B cell (primary cell): Measurements from ENCODE around the gene HARBI1.

ENCODE experiments used
- EZH2 ChIP-seq: IDR thresholded peaks from 2 replicates; pipeline ENCODE4 v1.6.1; 2012; ENCODE audit warnings: borderline replicate concordance, low read depth, mild to moderate bottlenecking, moderate library complexity, low read length; ENCODE audit not compliant: insufficient read depth, poor library complexity, severe bottlenecking
- TF ChIP-seq, protein P1 (sequence below): fragments of 200-600 bp; IDR thresholded peaks from one replicate; pipeline ENCODE4 v1.8.0; 2022; ENCODE audit warnings: antibody characterized with exemption, mild to moderate bottlenecking

DNA sequence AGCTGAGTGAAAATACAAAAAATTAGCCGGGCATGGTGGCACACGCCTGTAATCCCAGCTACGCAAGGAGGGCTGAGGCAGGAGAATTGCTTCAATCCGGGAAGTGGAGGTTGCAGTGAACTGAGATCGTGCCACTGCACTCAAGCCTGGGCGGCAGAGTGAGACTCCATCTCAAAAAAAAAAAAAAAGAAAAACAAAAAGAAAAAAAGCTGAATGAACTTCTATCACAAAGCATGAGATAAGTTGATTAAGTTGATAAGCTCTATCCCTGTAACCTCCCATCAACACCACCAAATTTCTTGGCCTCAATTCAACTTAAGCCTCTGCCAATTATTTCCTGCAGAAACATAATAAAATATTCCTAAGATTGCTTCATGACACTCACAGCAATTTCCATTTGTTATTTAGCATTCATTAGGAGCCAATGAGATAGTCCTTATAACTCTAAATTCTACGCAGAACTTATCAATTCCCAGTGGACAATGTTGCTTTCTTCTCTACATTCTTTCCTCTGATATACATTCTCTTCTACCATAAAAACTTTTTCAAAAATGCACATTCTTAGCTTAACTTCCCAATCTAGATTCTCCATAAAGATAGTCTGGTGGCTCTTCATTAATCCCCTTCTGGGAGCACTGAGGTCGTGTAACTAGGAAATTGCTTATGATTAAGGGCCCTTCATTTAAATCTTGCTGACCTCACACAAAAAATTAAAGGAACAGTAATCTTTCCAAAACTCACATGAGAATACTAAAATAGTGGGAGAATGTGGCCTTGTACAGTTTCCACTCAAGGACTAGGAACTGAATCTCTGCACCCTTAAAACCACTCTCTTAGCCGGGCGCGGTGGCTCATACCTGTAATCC lies 26.1 kb downstream of the HARBI1 start:
- TF ChIP-seq, protein P1, sequence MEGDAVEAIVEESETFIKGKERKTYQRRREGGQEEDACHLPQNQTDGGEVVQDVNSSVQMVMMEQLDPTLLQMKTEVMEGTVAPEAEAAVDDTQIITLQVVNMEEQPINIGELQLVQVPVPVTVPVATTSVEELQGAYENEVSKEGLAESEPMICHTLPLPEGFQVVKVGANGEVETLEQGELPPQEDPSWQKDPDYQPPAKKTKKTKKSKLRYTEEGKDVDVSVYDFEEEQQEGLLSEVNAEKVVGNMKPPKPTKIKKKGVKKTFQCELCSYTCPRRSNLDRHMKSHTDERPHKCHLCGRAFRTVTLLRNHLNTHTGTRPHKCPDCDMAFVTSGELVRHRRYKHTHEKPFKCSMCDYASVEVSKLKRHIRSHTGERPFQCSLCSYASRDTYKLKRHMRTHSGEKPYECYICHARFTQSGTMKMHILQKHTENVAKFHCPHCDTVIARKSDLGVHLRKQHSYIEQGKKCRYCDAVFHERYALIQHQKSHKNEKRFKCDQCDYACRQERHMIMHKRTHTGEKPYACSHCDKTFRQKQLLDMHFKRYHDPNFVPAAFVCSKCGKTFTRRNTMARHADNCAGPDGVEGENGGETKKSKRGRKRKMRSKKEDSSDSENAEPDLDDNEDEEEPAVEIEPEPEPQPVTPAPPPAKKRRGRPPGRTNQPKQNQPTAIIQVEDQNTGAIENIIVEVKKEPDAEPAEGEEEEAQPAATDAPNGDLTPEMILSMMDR = no peak
- no peak for TF ChIP-seq EZH2
